ENCODE data around the gene PUM2.
"Not testable (repeated sequence)": the region's sequence is repeated elsewhere in the genome, so short reads cannot be mapped to it uniquely, and the experiment has no call there.

The PUM2 gene

GRCh38 chr2:20369366-20369765 lies 18.7 kb upstream of the PUM2 start:
- no peak for DNase-seq

GRCh38 chr2:20368706-20369105 lies 18.1 kb upstream of the PUM2 start:
- no peak for DNase-seq

GRCh38 chr2:20367929-20368328 lies 17.3 kb upstream of the PUM2 start:
- DNase-seq: not testable (repeated sequence)

DNA sequence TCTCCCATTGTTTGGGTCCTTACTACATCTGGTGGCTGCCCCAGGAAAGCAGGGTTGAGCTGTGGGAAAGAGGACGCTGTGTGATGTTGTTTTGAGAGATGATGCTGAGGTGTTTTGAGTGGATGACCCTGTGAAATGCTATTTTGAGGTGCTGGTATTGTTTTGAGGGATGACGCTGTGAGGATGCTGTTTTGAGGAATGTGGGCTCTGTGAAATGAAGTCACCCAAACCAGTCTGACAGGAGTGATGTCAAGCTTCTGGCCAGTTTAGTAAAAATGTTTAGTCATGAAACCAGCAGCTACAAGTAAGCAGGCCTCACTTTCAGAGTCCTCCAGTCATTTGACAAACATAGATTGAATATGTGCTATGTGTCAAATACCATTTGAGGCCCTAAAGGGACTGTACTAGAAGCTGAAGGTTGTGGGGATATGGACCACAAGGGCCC lies 16.1 kb upstream of the PUM2 start:
- no peak for DNase-seq

GRCh38 chr2:20365249-20365817 lies 14.7 kb upstream of the PUM2 start:
- DNase-seq: no peak

DNA sequence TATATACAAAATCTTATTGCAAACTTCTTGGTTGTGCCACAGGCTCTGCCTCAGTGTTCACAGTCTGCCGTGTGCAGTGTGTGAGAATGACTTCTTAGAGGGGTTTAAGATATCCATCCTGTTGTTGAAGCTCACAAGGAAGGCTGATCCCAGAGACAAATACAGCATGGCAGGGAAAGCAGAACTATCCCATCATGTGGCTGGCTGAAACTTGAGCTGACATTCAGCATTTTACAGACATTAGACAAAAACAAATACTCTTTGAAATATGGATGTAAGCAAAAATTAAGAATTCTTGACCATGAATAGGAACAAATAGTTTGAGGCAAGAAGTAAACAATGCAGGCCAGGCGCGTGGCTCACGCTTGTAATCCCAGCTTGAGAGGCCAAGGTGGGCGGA lies 12.9 kb upstream of the PUM2 start:
- no peak for DNase-seq

GRCh38 chr2:20362701-20363435 lies 12.2 kb upstream of the PUM2 start:
- DNase-seq: no peak

- DNase-seq: no peak
These were observed 11.2 kb upstream of the PUM2 start for GRCh38 chr2:20361893-20362292.

- DNase-seq: no peak
These were observed 8.5 kb upstream of the PUM2 start for GRCh38 chr2:20359096-20359495.

- DNase-seq: no peak
These were observed 7.2 kb upstream of the PUM2 start for GRCh38 chr2:20357638-20358389.

- no peak for DNase-seq
These were observed 5.4 kb upstream of the PUM2 start for GRCh38 chr2:20356042-20356441.

GRCh38 chr2:20355131-20355530 lies 4.5 kb upstream of the PUM2 start:
- no peak for DNase-seq

DNA sequence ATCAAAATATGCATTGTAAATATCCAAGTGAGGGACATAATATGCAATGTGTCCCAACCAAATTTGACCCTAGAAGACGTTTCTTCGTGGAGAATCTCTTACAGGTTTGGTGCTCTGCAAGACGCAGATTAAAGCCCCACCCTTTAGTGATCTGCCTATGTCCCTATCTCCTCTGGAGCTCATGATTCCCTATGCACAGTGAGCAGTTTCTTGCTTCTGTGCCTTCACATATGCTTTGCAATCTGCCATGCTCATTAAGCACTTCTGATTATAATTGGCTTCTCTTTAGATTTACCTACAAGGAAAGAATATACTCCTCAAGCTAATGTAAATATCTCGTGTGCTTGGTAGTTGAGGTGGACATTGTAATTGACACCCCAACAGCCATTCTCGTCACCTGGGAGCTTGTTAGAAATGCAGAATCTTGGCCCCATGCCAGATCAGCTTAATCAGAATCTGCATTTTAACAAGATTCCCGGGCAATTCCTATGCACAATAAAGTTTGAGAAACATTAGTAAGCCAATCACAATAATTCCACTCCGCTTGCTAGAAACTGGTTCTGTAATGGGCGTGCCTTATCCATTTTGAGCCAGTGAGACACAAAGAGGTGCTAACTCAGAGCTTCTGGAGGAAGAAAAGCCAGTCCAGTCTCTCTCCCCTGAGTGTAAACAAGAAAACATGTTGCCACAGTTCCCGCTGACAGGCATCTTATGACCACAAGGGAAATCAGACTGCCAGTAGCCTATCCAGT lies 2.8 kb upstream of the PUM2 start:
- DNase-seq: no peak

GRCh38 chr2:20352581-20353216 lies 2.1 kb upstream of the PUM2 start:
- DNase-seq: no peak

DNA sequence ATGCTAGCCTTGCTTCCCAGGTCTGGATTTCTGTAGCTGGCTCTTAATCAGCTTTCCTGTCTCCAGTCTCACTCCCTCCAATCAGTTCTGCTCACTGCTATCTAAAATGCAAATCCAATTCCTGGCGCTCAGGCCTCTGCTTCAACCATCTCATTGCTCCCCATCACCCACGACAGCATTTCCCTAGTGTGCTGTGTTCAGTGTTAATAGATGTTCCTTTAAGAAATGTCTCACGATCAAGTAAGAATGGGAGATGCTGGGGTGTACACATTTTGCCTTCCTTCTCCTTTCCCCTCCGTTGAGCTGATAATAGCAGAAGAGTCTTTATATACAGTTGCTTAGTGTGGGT lies 1.6 kb upstream of the PUM2 start:
- peak in 1 of 56 donors; percentile 4 for DNase-seq

GRCh38 chr2:20351555-20352229 lies 1.0 kb upstream of the PUM2 start:
- peak in 2 of 56 donors; percentile 37 to 63 for DNase-seq

GRCh38 chr2:20350041-20350712 lies 467 bp downstream of the PUM2 start:
- peak in 38 of 56 donors; percentile 7 to 86 (median 60) for DNase-seq

DNA sequence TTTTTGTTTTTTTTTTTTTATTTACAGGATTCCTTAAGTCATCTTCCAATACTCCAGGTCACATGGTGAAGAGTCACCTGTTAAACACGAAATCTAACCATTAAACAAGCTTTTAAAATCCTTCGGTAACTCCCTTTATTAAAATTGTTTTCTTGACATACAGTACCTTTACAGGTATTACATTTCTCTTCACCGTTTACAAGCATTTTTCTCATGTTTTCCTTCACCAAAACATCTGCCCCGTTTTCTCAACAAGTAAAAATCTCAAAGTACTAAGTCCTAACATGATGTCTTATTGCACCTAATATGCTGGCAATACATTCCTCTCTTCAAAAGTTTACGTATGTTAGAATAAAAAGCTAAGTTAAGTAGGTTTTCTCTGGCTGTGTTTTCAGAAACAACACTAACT lies 1.1 kb downstream of the PUM2 start:
- DNase-seq: no peak

GRCh38 chr2:20348542-20348941 lies 2.1 kb downstream of the PUM2 start:
- DNase-seq: no peak

All from amygdala (tissue), 56 donors.